ENCODE results near the gene EPPIN. TPM values are rescaled to one million over a fixed set of nuclear protein-coding genes. Genes with fewer than 3 reads are reported as not detected.
A peak's percentile ranks its signal among the peaks of the same experiment; 100 is the strongest.

Gene EPPIN
- total and polyA plus RNA-seq, 2 of the 8 experiments (the other 6 are each of a cell fraction or from before 2014, with no cell fraction given), result 0.06 TPM; not detected in 1

GRCh38 chr20:45592574-45593189 is 45.5 kb upstream of the EPPIN start:
- Histone ChIP-seq H3K4me2 (ENCODE audit: insufficient read depth in 1 of 2, low read depth in 2 of 2, low read length in 2 of 2) (no peak overlapping the region), H3K56ac (replicated peaks; ENCODE audit: insufficient read length, low read depth, low read length) (no peak overlapping the region), H3K27me3 (replicated peaks in 1 of 4; ENCODE audit: control insufficient read depth in 3 of 4, extremely low read depth in 1 of 4, insufficient read depth in 3 of 4, low read length in 3 of 4) (no peaks in the 10 kb centered on the region; a peak in 1 of 7 replicates), H2BK5ac (ENCODE audit: low read depth, low read length) (no peak overlapping the region), H3K9me3 (ENCODE audit: insufficient read depth in 2 of 2, low read depth in 1 of 2, low read length in 1 of 2) (no peaks in the 10 kb centered on the region), H3K4me3 (ENCODE audit: extremely low read depth in 1 of 4, insufficient read depth in 2 of 4, low read depth in 3 of 4, low read length in 4 of 4) (no peak overlapping the region), H4K91ac (replicated peaks; ENCODE audit: insufficient read length, low read length) (no peak overlapping the region), H3K4ac (replicated peaks; ENCODE audit: insufficient read length, low read depth, low read length) (no peak overlapping the region), H3K18ac (ENCODE audit: extremely low read depth, low read length) (no peak overlapping the region), H3K79me2 (ENCODE audit: control insufficient read depth in 1 of 2, insufficient read depth in 2 of 2, low read length in 2 of 2) (no peaks in the 10 kb centered on the region), H3K79me1 (ENCODE audit: low read depth, low read length) (no peaks in the 10 kb centered on the region), H3K23me2 (ENCODE audit: low read depth, low read length) (no peaks in the 10 kb centered on the region), H2AFZ (ENCODE audit: low read length) (no peak overlapping the region), H4K20me1 (replicated peaks in 1 of 2; ENCODE audit: control insufficient read depth in 1 of 2, insufficient read depth in 2 of 2, low read length in 2 of 2) (no peaks in the 10 kb centered on the region), H2BK15ac (ENCODE audit: low read length) (no peak overlapping the region), H2BK12ac (ENCODE audit: low read depth, low read length) (peak overlapping the region; percentile 17; the same call in 1 of the 2 replicates), H3K36me3 (ENCODE audit: control insufficient read depth in 2 of 4, insufficient read depth in 4 of 4, low read length in 3 of 4) (no peaks in the 10 kb centered on the region), H2BK20ac (ENCODE audit: low read length) (no peak overlapping the region), H3K9ac (replicated peaks in 1 of 4; ENCODE audit: extremely low read depth in 1 of 4, low read depth in 3 of 4, low read length in 3 of 4) (no peak overlapping the region), H3K14ac (ENCODE audit: insufficient read length) (no peak overlapping the region), H4K8ac (ENCODE audit: extremely low read depth, insufficient read depth, low read length) (no peak overlapping the region), H3K27ac (ENCODE audit: low read depth, low read length) (no peak overlapping the region), H2AK5ac (ENCODE audit: low read depth, low read length) (no peak overlapping the region), H3K4me1 (replicated peaks in 1 of 4; ENCODE audit: control insufficient read depth in 3 of 4, insufficient read depth in 4 of 4, low read length in 3 of 4) (no peaks in the 10 kb centered on the region), H3K23ac (ENCODE audit: insufficient read length) (no peak overlapping the region), H4K5ac (ENCODE audit: insufficient read length, low read depth, low read length) (no peak overlapping the region), H2BK120ac (replicated peaks; ENCODE audit: low read depth, low read length) (no peak overlapping the region)
- WGBS, 2 experiments (ENCODE audit: extremely low coverage in 1 of 2, insufficient coverage in 1 of 2, insufficient read length in 1 of 2, insufficient replicate concordance in 2 of 2, low coverage in 1 of 2, low lambda C conversion rate in 2 of 2, missing lambda C conversion rate in 1 of 2), result 67% methylated on average over 4 of the region's 5 CpGs; no CpG with 5 or more reads in 1 of the 2 experiments
- no peak for DNase-seq (ENCODE audit: low read depth in 1 of 2, low spot score in 2 of 2)
- FAIRE-seq, result peak; percentile 78
- ChIA-PET CTCF (ENCODE audit: partially characterized antibody) (interaction anchor here (0.6 to 4.8 kb wide), 12 partner anchors 10 to 182 kb away, joined by 3 to 48 read pairs (median 3); no protein-coding TSS in a partner anchor), POLR2A (ENCODE audit: partially characterized antibody) (interaction anchor here (1.0 kb wide), 1 partner anchor 178 kb away, joined by 4 read pairs; no protein-coding TSS in a partner anchor)
- TF ChIP-seq POLR2AphosphoS5 (IDR thresholded peaks at IDR 0.05; ENCODE audit: low read depth, low read length) (no peak), ZNF274 (IDR thresholded peaks at IDR 0.05; ENCODE audit: borderline replicate concordance, extremely low read depth, low read length) (no peak), YY1 (IDR thresholded peaks at IDR 0.05; ENCODE audit: low read depth, low read length) (peak; percentile 45; the same call in 1 of the 2 replicates), CEBPB (IDR thresholded peaks at IDR 0.05; ENCODE audit: low read depth, low read length) (0 out of 2 replicates have a peak, but pooled peaks have one; percentile 10), CHD1 (IDR thresholded peaks at IDR 0.05; ENCODE audit: low read depth, low read length) (no peak), CTCF (IDR thresholded peaks at IDR 0.05; ENCODE audit: control extremely low read depth in 1 of 3, insufficient read depth in 1 of 3, low read depth in 1 of 3, low read length in 3 of 3) (peak in 2 of 3 experiments; percentile 86 to 99; a peak in 3 of 4 replicates), RAD21 (IDR thresholded peaks at IDR 0.05 in 1 of 2, conservative IDR thresholded peaks at IDR 0.05 in 1 of 2; ENCODE audit: low read depth in 2 of 2, low read length in 2 of 2) (peak; percentile 83 to 85), JUND (IDR thresholded peaks at IDR 0.05; ENCODE audit: low read length) (peak; percentile 14; the same call in 1 of the 2 replicates)
